ENCODE results near the gene MAP3K20. TPM values are rescaled to one million over a fixed set of nuclear protein-coding genes. Genes with fewer than 3 reads are reported as not detected.

Gene MAP3K20
- total and polyA plus RNA-seq, 2 of the 8 experiments (the other 6 are each of a cell fraction or from before 2014, with no cell fraction given), result 3.1 to 11.1 TPM

GRCh38 chr2:173239644-173240043 lies 164.0 kb downstream of the MAP3K20 start (continued):
- no peak for TF ChIP-seq USF2 (IDR thresholded peaks at IDR 0.05; ENCODE audit: low read length)
- no peak for TF ChIP-seq TAF7 (optimal IDR thresholded peaks at IDR 0.05; ENCODE audit: borderline replicate concordance, low read depth, low read length)
- TF ChIP-seq SIX5 (IDR thresholded peaks at IDR 0.05; ENCODE audit: low read depth, low read length), result no peak
- no peak for TF ChIP-seq TCF12 (IDR thresholded peaks at IDR 0.05; ENCODE audit: low read depth, low read length)
- no peak for TF ChIP-seq YY1 (IDR thresholded peaks at IDR 0.05; ENCODE audit: low read depth, low read length)
- TF ChIP-seq SRF (IDR thresholded peaks at IDR 0.05; ENCODE audit: low read depth, low read length), result no peak
- no peak for TF ChIP-seq FOSL1 (IDR thresholded peaks at IDR 0.05; ENCODE audit: insufficient read depth, low read depth, low read length)

All from H1 (cell line).